Mucosa of descending colon (tissue), 3 donors: ENCODE results near the gene CNTNAP2. TPM values are rescaled to one million over a fixed set of nuclear protein-coding genes. Genes with fewer than 3 reads are reported as not detected.

Experiments used
- ATAC-seq: fragments of 200-7000 bp; cut with Tn5 transposase; one replicate; pipeline ENCODE4 v1.9.1; 2020; ENCODE audit warnings: mild to moderate bottlenecking, moderate library complexity
- DNase-seq, 3 donors: peaks; one replicate each; pipeline ENCODE4 v3.0.0-alpha.2; 2020
- H3K36me3 ChIP-seq: fragments of 200-600 bp; one replicate; pipeline ENCODE4 v1.8.0; 2021; ENCODE audit warnings: low read depth, mild to moderate bottlenecking
- H3K4me1 ChIP-seq: fragments of 200-600 bp; one replicate; pipeline ENCODE4 v1.8.0; 2021; ENCODE audit warnings: low read depth, mild to moderate bottlenecking
- H3K4me3 ChIP-seq: fragments of 200-600 bp; one replicate; pipeline ENCODE4 v1.8.0; 2021; ENCODE audit warnings: mild to moderate bottlenecking
- H3K9me3 ChIP-seq: fragments of 200-600 bp; one replicate; pipeline ENCODE4 v1.8.0; 2021; ENCODE audit warnings: mild to moderate bottlenecking
- intact Hi-C, 2 donors: fragments of 100-400 bp; cut with DNase I in 1 of 2; cut with micrococcal nuclease in 1 of 2; formaldehyde crosslinking; loops; one replicate each; pipeline versions ENCODE4 v1.11.0 to v1.11.1; 2022; cut with DNase I, micrococcal nuclease
- total RNA-seq, 3 donors: library from RNA; stranded (reverse); fragmentation: NEBNext Ultra II Directional in 2 of 3; extraction: Animal tissue kit (Norgen Biotek cat#: 25700) in 2 of 3; gene quantifications; one replicate each; pipeline versions ENCODE4 v1.2.1 to v1.2.4, GENCODE V29; 2021 to 2023
- TF ChIP-seq, protein P1 (sequence below): fragments of 200-600 bp; IDR thresholded peaks from one replicate; pipeline ENCODE4 v1.8.0; 2022; ENCODE audit warnings: antibody characterized with exemption, mild to moderate bottlenecking
- donor health status: DM: no; HTN: no; CAD: no; lungs with moderate emphysema.
- donor health status: DM: no; HTN: no; CAD: no.
- donor health status: DM: no; HTN: yes; CAD: no.

The CNTNAP2 gene
- total RNA-seq, 3 donors from 2014 or later, result 3.1 to 5.9 (median 4.2) TPM

GRCh38 chr7:148041156-148041555 is 1924.6 kb downstream of the CNTNAP2 start:
- Histone ChIP-seq H3K4me1 (no peaks in the 10 kb centered on the region), H3K4me3 (no peak overlapping the region), H3K36me3 (no peaks in the 10 kb centered on the region), H3K9me3 (no peaks in the 10 kb centered on the region)
- intact Hi-C loops, result no loop called here
- DNase-seq (no peak), ATAC-seq (no peak)
- TF ChIP-seq, protein P1, sequence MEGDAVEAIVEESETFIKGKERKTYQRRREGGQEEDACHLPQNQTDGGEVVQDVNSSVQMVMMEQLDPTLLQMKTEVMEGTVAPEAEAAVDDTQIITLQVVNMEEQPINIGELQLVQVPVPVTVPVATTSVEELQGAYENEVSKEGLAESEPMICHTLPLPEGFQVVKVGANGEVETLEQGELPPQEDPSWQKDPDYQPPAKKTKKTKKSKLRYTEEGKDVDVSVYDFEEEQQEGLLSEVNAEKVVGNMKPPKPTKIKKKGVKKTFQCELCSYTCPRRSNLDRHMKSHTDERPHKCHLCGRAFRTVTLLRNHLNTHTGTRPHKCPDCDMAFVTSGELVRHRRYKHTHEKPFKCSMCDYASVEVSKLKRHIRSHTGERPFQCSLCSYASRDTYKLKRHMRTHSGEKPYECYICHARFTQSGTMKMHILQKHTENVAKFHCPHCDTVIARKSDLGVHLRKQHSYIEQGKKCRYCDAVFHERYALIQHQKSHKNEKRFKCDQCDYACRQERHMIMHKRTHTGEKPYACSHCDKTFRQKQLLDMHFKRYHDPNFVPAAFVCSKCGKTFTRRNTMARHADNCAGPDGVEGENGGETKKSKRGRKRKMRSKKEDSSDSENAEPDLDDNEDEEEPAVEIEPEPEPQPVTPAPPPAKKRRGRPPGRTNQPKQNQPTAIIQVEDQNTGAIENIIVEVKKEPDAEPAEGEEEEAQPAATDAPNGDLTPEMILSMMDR, result no peak

- Histone ChIP-seq H3K36me3 (no peaks in the 10 kb centered on the region), H3K4me1 (no peaks in the 10 kb centered on the region), H3K4me3 (no peak overlapping the region), H3K9me3 (no peaks in the 10 kb centered on the region)
- TF ChIP-seq, protein P1, result no peak
- intact Hi-C loops, result no loop called here
- ATAC-seq (peak; percentile 18), DNase-seq (no peak)
Observed at GRCh38 chr7:148042935-148043631, 1926.5 kb downstream of the CNTNAP2 start.

DNA sequence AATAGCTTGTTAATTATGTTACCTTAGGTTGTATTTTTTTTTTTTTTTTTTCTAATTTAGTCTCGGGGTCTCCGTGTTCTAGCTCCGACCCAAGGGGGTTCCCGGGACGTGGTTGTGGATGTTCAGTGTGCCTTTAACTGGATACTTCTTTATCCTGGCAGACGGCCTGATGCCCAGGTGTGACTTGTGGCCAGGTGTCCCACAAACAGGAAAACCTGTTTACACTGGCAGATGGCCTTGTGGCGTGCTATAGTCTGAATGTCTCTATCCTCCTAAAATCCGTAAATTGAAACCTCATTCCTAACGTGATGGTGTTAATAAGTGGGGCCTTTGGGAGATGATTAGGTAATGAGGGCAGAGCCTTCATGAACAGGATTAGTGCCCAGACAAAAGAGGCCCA is 1927.6 kb downstream of the CNTNAP2 start:
- no peaks in the 10 kb centered on the region for H3K9me3 ChIP-seq
- ATAC-seq (no peak), DNase-seq (no peak)
- TF ChIP-seq, protein P1, result no peak
- no peaks in the 10 kb centered on the region for H3K4me1 ChIP-seq
- H3K36me3 ChIP-seq, result no peaks in the 10 kb centered on the region
- H3K4me3 ChIP-seq, result no peak overlapping the region
- intact Hi-C loops, result no loop called here

DNA sequence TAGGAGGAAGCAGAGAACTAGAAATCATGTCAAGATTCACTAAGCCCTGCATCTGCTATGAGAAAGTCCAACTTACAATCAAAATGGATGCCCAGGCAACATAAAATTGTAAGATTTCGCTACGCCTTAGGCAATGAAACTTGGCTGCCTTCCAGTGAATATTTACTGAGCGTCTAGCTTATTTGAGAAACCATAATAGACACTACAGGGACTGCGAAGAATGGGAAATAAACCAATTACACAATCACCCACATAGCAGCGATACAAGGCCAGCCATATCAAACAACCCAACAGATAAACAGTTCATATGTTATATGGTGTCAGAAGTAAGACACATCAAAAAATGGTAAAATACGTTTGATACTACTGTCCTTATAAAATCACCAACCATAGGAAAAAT is 1928.9 kb downstream of the CNTNAP2 start:
- Histone ChIP-seq H3K9me3 (no peaks in the 10 kb centered on the region), H3K4me3 (no peak overlapping the region), H3K36me3 (no peaks in the 10 kb centered on the region), H3K4me1 (no peaks in the 10 kb centered on the region)
- ATAC-seq (peak; percentile 18), DNase-seq (no peak)
- intact Hi-C loops, result no loop called here
- TF ChIP-seq, protein P1, result no peak

GRCh38 chr7:148049068-148049467 is 1932.5 kb downstream of the CNTNAP2 start:
- Histone ChIP-seq H3K4me3 (no peak overlapping the region), H3K36me3 (no peaks in the 10 kb centered on the region), H3K9me3 (no peaks in the 10 kb centered on the region), H3K4me1 (no peaks in the 10 kb centered on the region)
- intact Hi-C loops, result no loop called here
- TF ChIP-seq, protein P1, result no peak
- ATAC-seq (no peak), DNase-seq (no peak)
